KMS-11 (cell line): ENCODE results near the gene AFAP1L2.
"Not testable (repeated sequence)": the region's sequence is repeated elsewhere in the genome, so short reads cannot be mapped to it uniquely, and the experiment has no call there.

Source experiments
- H2AFZ ChIP-seq: fragments of 200-600 bp; sonication (generic); 2 replicates; pipeline ENCODE4 v1.6.1; 2016; ENCODE audit warnings: antibody characterized with exemption, mixed run types, low read depth
- H3K27ac ChIP-seq: fragments of 200-600 bp; sonication (generic); 2 replicates; pipeline ENCODE4 v1.6.1; 2016; ENCODE audit warnings: mild to moderate bottlenecking, mixed run types
- H3K27me3 ChIP-seq: fragments of 200-600 bp; sonication (generic); 2 replicates; pipeline ENCODE4 v1.6.1; 2017; ENCODE audit warnings: mild to moderate bottlenecking, low read depth, mixed run types, moderate library complexity; ENCODE audit not compliant: insufficient read depth
- H3K36me3 ChIP-seq: fragments of 200-600 bp; sonication (generic); 2 replicates; pipeline ENCODE4 v1.6.1; 2017; ENCODE audit warnings: mild to moderate bottlenecking, mixed run types; ENCODE audit not compliant: insufficient read depth
- H3K4me1 ChIP-seq: fragments of 200-600 bp; sonication (generic); 2 replicates; pipeline ENCODE4 v1.6.1; 2016; ENCODE audit warnings: mild to moderate bottlenecking, low read depth, mixed run types; ENCODE audit not compliant: poor library complexity, severe bottlenecking
- H3K4me2 ChIP-seq: fragments of 200-600 bp; sonication (generic); 2 replicates; pipeline ENCODE4 v1.7.0; 2016; ENCODE audit warnings: mild to moderate bottlenecking, mixed run types
- H3K4me3 ChIP-seq: fragments of 200-600 bp; sonication (generic); IDR thresholded peaks from 2 replicates; pipeline ENCODE4 v1.6.1; 2017; ENCODE audit warnings: low read depth, low read length, mixed read lengths; ENCODE audit not compliant: insufficient read depth
- H3K79me2 ChIP-seq: fragments of 200-600 bp; sonication (generic); 2 replicates; pipeline ENCODE4 v1.6.1; 2016; ENCODE audit warnings: low read depth, mixed run types; ENCODE audit not compliant: insufficient read depth
- H3K9ac ChIP-seq: fragments of 200-600 bp; sonication (generic); 2 replicates; pipeline ENCODE4 v1.6.1; 2016; ENCODE audit warnings: mild to moderate bottlenecking, mixed run types
- H4K20me1 ChIP-seq: fragments of 200-600 bp; sonication (generic); 2 replicates; pipeline ENCODE4 v1.6.1; 2016; ENCODE audit warnings: mild to moderate bottlenecking, mixed run types; ENCODE audit not compliant: insufficient read depth
- CTCF ChIP-seq: fragments of 200-600 bp; sonication (generic); conservative IDR thresholded peaks from 2 replicates; pipeline ENCODE4 v1.6.1; 2017; ENCODE audit warnings: low read depth, mild to moderate bottlenecking, antibody characterized with exemption, low read length, moderate library complexity, mixed read lengths

The AFAP1L2 gene

GRCh38 chr10:114337510-114338462 lies 66.5 kb downstream of the AFAP1L2 start:
- TF ChIP-seq CTCF, result no peak
- Histone ChIP-seq H3K4me2 (no peak overlapping the region), H3K27ac (no peak overlapping the region), H3K4me3 (no peak overlapping the region), H3K27me3 (no peaks in the 10 kb centered on the region), H3K4me1 (peaks cover 7% of the 10 kb centered on the region), H3K36me3 (no peaks in the 10 kb centered on the region), H3K9ac (no peak overlapping the region), H3K79me2 (no peaks in the 10 kb centered on the region), H4K20me1 (no peaks in the 10 kb centered on the region), H2AFZ (no peak overlapping the region)

- H4K20me1 ChIP-seq, result no peaks in the 10 kb centered on the region
- TF ChIP-seq CTCF, result no peak
- H3K36me3 ChIP-seq, result no peaks in the 10 kb centered on the region
- H3K27me3 ChIP-seq, result no peaks in the 10 kb centered on the region
- peaks cover 7% of the 10 kb centered on the region for H3K4me1 ChIP-seq
- H3K27ac ChIP-seq, result no peak overlapping the region
- no peak overlapping the region for H3K4me3 ChIP-seq
- H3K4me2 ChIP-seq, result no peak overlapping the region
- H2AFZ ChIP-seq, result no peak overlapping the region
- H3K9ac ChIP-seq, result no peak overlapping the region
- H3K79me2 ChIP-seq, result no peaks in the 10 kb centered on the region
Observed at GRCh38 chr10:114336823-114337509, 67.3 kb downstream of the AFAP1L2 start.

- no peaks in the 10 kb centered on the region for H4K20me1 ChIP-seq
Observed at GRCh38 chr10:114335614-114336013, 68.7 kb downstream of the AFAP1L2 start.

GRCh38 chr10:114334301-114334700 lies 70.0 kb downstream of the AFAP1L2 start:
- H3K36me3 ChIP-seq, result no peaks in the 10 kb centered on the region
- peaks cover 7% of the 10 kb centered on the region for H3K4me1 ChIP-seq
- no peaks in the 10 kb centered on the region for H4K20me1 ChIP-seq
- no peak overlapping the region for H2AFZ ChIP-seq
- no peaks in the 10 kb centered on the region for H3K79me2 ChIP-seq
- H3K4me2 ChIP-seq, result no peak overlapping the region
- H3K27me3 ChIP-seq, result no peaks in the 10 kb centered on the region
- H3K27ac ChIP-seq, result no peak overlapping the region
- TF ChIP-seq CTCF, result no peak
- H3K4me3 ChIP-seq, result no peak overlapping the region
- no peak overlapping the region for H3K9ac ChIP-seq

More at GRCh38 chr10:114335614-114336013, 68.7 kb downstream of the AFAP1L2 start:
- TF ChIP-seq CTCF, result no peak
- no peaks in the 10 kb centered on the region for H3K79me2 ChIP-seq
- no peaks in the 10 kb centered on the region for H3K27me3 ChIP-seq
- no peak overlapping the region for H3K4me3 ChIP-seq
- H3K27ac ChIP-seq, result no peak overlapping the region
- H3K4me2 ChIP-seq, result no peak overlapping the region
- H2AFZ ChIP-seq, result no peak overlapping the region
- peaks cover 7% of the 10 kb centered on the region for H3K4me1 ChIP-seq
- H3K36me3 ChIP-seq, result no peaks in the 10 kb centered on the region
- H3K9ac ChIP-seq, result no peak overlapping the region

GRCh38 chr10:114333441-114333840 lies 70.9 kb downstream of the AFAP1L2 start:
- H3K4me3 ChIP-seq, H3K4me2 ChIP-seq: not testable (repeated sequence)

More at GRCh38 chr10:114333441-114333840, 70.9 kb downstream of the AFAP1L2 start:
- H3K4me1 ChIP-seq, H2AFZ ChIP-seq, H3K79me2 ChIP-seq, H3K9ac ChIP-seq, H3K36me3 ChIP-seq, H3K27me3 ChIP-seq, H3K27ac ChIP-seq, H4K20me1 ChIP-seq: not testable (repeated sequence)
